CD14-positive monocyte (primary cell): ENCODE data around the gene ZDHHC3. TPM values are rescaled to one million over a fixed set of nuclear protein-coding genes. Genes with fewer than 3 reads are reported as not detected.

ENCODE experiments used
- DNase-seq, 3 donors: peaks; one replicate each; pipeline ENCODE4 v3.0.0-alpha.2; 2011 to 2022
- H2AFZ ChIP-seq: 2 replicates; pipeline ENCODE4 v1.6.0; 2012; ENCODE audit warnings: mild to moderate bottlenecking, low read depth, low read length, inconsistent platforms; ENCODE audit not compliant: insufficient read depth, poor library complexity, severe bottlenecking
- H3K27ac ChIP-seq, 2 donors: 1 replicate in 1 of 2; 2 replicates in 1 of 2; pipeline ENCODE4 v1.5.1; 2012 to 2013; ENCODE audit warnings: low read length in 2 of 2, control low read depth in 1 of 2, inconsistent platforms in 1 of 2, low read depth in 1 of 2, mild to moderate bottlenecking in 1 of 2
- H3K27me3 ChIP-seq, 2 donors: one replicate each; pipeline versions ENCODE4 v1.6.0 to v1.6.1; 2011 to 2013; ENCODE audit warnings: low read length in 2 of 2; ENCODE audit not compliant: control insufficient read depth in 2 of 2, insufficient read depth in 2 of 2
- H3K36me3 ChIP-seq, 2 donors: replicated peaks in 1 of 2; 1 replicate in 1 of 2; 2 replicates in 1 of 2; pipeline versions ENCODE4 v1.5.1 to v1.6.1; 2012 to 2013; ENCODE audit warnings: low read length in 2 of 2, control low read depth in 1 of 2, inconsistent platforms in 1 of 2, mild to moderate bottlenecking in 1 of 2; ENCODE audit not compliant: insufficient read depth in 2 of 2, control insufficient read depth in 1 of 2
- H3K4me1 ChIP-seq, 2 donors: 1 replicate in 1 of 2; 2 replicates in 1 of 2; pipeline versions ENCODE4 v1.5.1 to v1.6.1; 2012 to 2013; ENCODE audit warnings: low read length in 2 of 2, control low read depth in 1 of 2, inconsistent platforms in 1 of 2, mild to moderate bottlenecking in 1 of 2, moderate library complexity in 1 of 2; ENCODE audit not compliant: insufficient read depth in 2 of 2, control insufficient read depth in 1 of 2
- H3K4me2 ChIP-seq: replicated peaks from 2 replicates; pipeline ENCODE3; 2012; ENCODE audit warnings: low read length, moderate library complexity, mild to moderate bottlenecking; ENCODE audit not compliant: poor library complexity, severe bottlenecking; ENCODE audit errors: extremely low read depth
- H3K4me3 ChIP-seq, 3 experiments: fragments of 200-600 bp in 1 of 3; sonication (generic) in 1 of 3; replicated peaks in 1 of 3; 1 replicate in 2 of 3; 2 replicates in 1 of 3; pipeline ENCODE4 v1.5.1; 2011 to 2013; ENCODE audit warnings: low read length in 3 of 3, mild to moderate bottlenecking in 3 of 3, control low read depth in 2 of 3, low read depth in 2 of 3, inconsistent platforms in 1 of 3, moderate library complexity in 1 of 3
- H3K79me2 ChIP-seq: 2 replicates; pipeline ENCODE4 v1.6.0; 2012; ENCODE audit warnings: mild to moderate bottlenecking, control low read depth, inconsistent platforms, low read length, moderate library complexity; ENCODE audit not compliant: insufficient read depth
- H3K9ac ChIP-seq: 2 replicates; pipeline ENCODE4 v1.6.0; 2017; ENCODE audit warnings: low read length, mild to moderate bottlenecking; ENCODE audit not compliant: insufficient read depth, poor library complexity, severe bottlenecking
- H3K9me3 ChIP-seq, 2 donors: replicated peaks in 1 of 2; 1 replicate in 1 of 2; 2 replicates in 1 of 2; pipeline versions ENCODE4 v1.5.1 to v1.6.1; 2012 to 2013; ENCODE audit warnings: low read length in 2 of 2, control low read depth in 1 of 2; ENCODE audit not compliant: control insufficient read depth in 1 of 2, insufficient read depth in 1 of 2
- H4K20me1 ChIP-seq: 2 replicates; pipeline ENCODE4 v1.6.0; 2012; ENCODE audit warnings: mild to moderate bottlenecking, low read length, control low read depth, moderate library complexity; ENCODE audit not compliant: insufficient read depth
- H3K27ac Mint-ChIP-seq, 7 donors: one replicate each; pipeline ENCODE4 v1.8.0; 2020; ENCODE audit warnings: mild to moderate bottlenecking in 7 of 7, mixed read lengths in 7 of 7, moderate library complexity in 6 of 7, inconsistent platforms in 2 of 7
- H3K27me3 Mint-ChIP-seq, 3 donors: one replicate each; pipeline ENCODE4 v1.8.0; 2021 to 2022; ENCODE audit warnings: low read depth in 3 of 3, mild to moderate bottlenecking in 3 of 3, mixed read lengths in 3 of 3, moderate library complexity in 3 of 3, inconsistent platforms in 1 of 3
- H3K36me3 Mint-ChIP-seq, 2 donors: one replicate each; pipeline ENCODE4 v1.8.0; 2020; ENCODE audit warnings: mixed read lengths in 2 of 2, inconsistent platforms in 1 of 2, mild to moderate bottlenecking in 1 of 2
- H3K4me1 Mint-ChIP-seq: one replicate; pipeline ENCODE4 v1.8.0; 2020; ENCODE audit warnings: mild to moderate bottlenecking, mixed read lengths
- H3K4me3 Mint-ChIP-seq, 2 donors: one replicate each; pipeline ENCODE4 v1.8.0; 2020; ENCODE audit warnings: mild to moderate bottlenecking in 2 of 2, mixed read lengths in 2 of 2, moderate library complexity in 1 of 2
- H3K9me3 Mint-ChIP-seq, 7 donors: one replicate each; pipeline ENCODE4 v1.8.0; 2020 to 2022; ENCODE audit warnings: mixed read lengths in 7 of 7, mild to moderate bottlenecking in 6 of 7, moderate library complexity in 6 of 7, inconsistent platforms in 2 of 7
- WGBS: methylation state at CpG from one replicate; pipeline ENCODE4 v1.1.5; 2013; ENCODE audit warnings: missing lambda C conversion rate; ENCODE audit not compliant: insufficient coverage; 5-methylcytosine and 5-hydroxymethylcytosine counted together
- intact Hi-C, 2 donors: fragments of 100-400 bp; cut with micrococcal nuclease; formaldehyde crosslinking; loops; one replicate each; pipeline versions ENCODE4 v1.15.0 to v1.15.1; 2023
- polyA plus RNA-seq, 3 donors: library from polyadenylated mRNA; depleted of rRNA in 1 of 3; unstranded in 2 of 3; stranded (reverse) in 1 of 3; fragments of 300-500 nt in 2 of 3; fragments of >200 nt in 1 of 3; fragmentation: Illumina TruSeq in 2 of 3; gene quantifications; 1 replicate in 2 of 3; 2 replicates in 1 of 3; pipeline ENCODE4 v1.2.3, GENCODE V29; 2012 to 2021
- TF ChIP-seq, protein P1 (sequence below): fragments of 200-600 bp; IDR thresholded peaks from one replicate; pipeline ENCODE4 v1.8.0; 2022; ENCODE audit warnings: antibody characterized with exemption, mild to moderate bottlenecking

ZDHHC3 gene
- polyA plus RNA-seq, 3 donors = 52.1 to 72.6 (median 61.3) TPM

DNA sequence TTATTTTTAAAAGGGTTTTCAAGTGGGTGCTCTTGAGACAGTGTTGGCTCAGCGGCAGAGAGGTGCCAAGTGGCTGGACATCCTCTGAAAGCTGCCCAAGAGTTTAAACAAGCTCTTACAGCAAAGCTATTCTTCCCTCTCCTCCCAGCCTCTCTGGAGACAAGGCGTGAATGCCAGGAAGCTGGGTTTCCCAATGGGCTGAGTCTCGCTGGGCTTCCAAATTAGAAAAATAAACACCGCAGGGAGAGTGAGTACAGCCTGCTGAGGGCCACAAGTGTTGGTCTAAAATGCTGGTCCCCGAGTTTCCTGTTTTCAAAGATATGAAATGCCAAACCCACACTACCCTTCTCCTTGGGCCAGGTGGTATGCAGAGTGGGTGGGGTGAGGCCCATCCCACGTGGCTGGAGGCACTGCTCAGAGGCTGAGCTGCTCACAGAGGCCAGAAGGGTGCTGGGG, 36.4 kb downstream of the ZDHHC3 start:
- H3K4me3 ChIP-seq = no peak overlapping the region
- H3K4me3 Mint-ChIP-seq = no peak overlapping the region
- H3K9ac ChIP-seq = no peak overlapping the region
- no peak for DNase-seq
- H3K27me3 Mint-ChIP-seq = peaks cover 0 to 1% (median 0%) of the 10 kb centered on the region in 3 donors
- TF ChIP-seq, protein P1, sequence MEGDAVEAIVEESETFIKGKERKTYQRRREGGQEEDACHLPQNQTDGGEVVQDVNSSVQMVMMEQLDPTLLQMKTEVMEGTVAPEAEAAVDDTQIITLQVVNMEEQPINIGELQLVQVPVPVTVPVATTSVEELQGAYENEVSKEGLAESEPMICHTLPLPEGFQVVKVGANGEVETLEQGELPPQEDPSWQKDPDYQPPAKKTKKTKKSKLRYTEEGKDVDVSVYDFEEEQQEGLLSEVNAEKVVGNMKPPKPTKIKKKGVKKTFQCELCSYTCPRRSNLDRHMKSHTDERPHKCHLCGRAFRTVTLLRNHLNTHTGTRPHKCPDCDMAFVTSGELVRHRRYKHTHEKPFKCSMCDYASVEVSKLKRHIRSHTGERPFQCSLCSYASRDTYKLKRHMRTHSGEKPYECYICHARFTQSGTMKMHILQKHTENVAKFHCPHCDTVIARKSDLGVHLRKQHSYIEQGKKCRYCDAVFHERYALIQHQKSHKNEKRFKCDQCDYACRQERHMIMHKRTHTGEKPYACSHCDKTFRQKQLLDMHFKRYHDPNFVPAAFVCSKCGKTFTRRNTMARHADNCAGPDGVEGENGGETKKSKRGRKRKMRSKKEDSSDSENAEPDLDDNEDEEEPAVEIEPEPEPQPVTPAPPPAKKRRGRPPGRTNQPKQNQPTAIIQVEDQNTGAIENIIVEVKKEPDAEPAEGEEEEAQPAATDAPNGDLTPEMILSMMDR = no peak
- peak overlapping the region in 4 of 7 donors; percentile 3 to 66 (median 40) for H3K27ac Mint-ChIP-seq
- H3K4me2 ChIP-seq = no peak overlapping the region
- H3K27me3 ChIP-seq = no peaks in the 10 kb centered on the region
- H3K36me3 ChIP-seq = peaks cover 69 to 99% of the 10 kb centered on the region in 2 donors
- H3K79me2 ChIP-seq = peaks cover 7% of the 10 kb centered on the region
- H3K4me1 Mint-ChIP-seq = no peaks in the 10 kb centered on the region
- peaks cover 76 to 97% of the 10 kb centered on the region in 2 donors for H3K36me3 Mint-ChIP-seq
- no peak overlapping the region for H2AFZ ChIP-seq
- no peaks in the 10 kb centered on the region for H3K9me3 ChIP-seq
- H4K20me1 ChIP-seq = peaks cover 17% of the 10 kb centered on the region
- WGBS = 90% methylated on average over 4 of the region's 6 CpGs
- H3K27ac ChIP-seq = no peak overlapping the region
- intact Hi-C loops = no loop called here
- no peaks in the 10 kb centered on the region for H3K9me3 Mint-ChIP-seq
- H3K4me1 ChIP-seq = no peaks in the 10 kb centered on the region

GRCh38 chr3:44932986-44933944, 42.7 kb downstream of the ZDHHC3 start:
- H3K27me3 Mint-ChIP-seq = no peaks in the 10 kb centered on the region
- no peaks in the 10 kb centered on the region for H3K4me1 ChIP-seq
- no peak overlapping the region for H3K4me2 ChIP-seq
- TF ChIP-seq, protein P1 = no peak
- intact Hi-C loops = no loop called here
- no peak overlapping the region for H3K4me3 Mint-ChIP-seq
- DNase-seq = no peak
- H3K27me3 ChIP-seq = no peaks in the 10 kb centered on the region
- no peaks in the 10 kb centered on the region for H3K9me3 Mint-ChIP-seq
- H3K36me3 Mint-ChIP-seq = peaks cover 84 to 97% of the 10 kb centered on the region in 2 donors
- H3K27ac ChIP-seq = peak overlapping the region in 1 of 2 donors; percentile 31
- no peak overlapping the region for H3K9ac ChIP-seq
- no peak overlapping the region for H2AFZ ChIP-seq
- H4K20me1 ChIP-seq = peaks cover 7% of the 10 kb centered on the region
- no peaks in the 10 kb centered on the region for H3K9me3 ChIP-seq
- no peaks in the 10 kb centered on the region for H3K4me1 Mint-ChIP-seq
- peaks cover 7% of the 10 kb centered on the region for H3K79me2 ChIP-seq
- WGBS = 94% methylated on average over 13 of the region's 14 CpGs
- H3K4me3 ChIP-seq = no peak overlapping the region
- H3K27ac Mint-ChIP-seq = peak overlapping the region in 1 of 7 donors; percentile 42
- H3K36me3 ChIP-seq = peaks cover 73 to 99% of the 10 kb centered on the region in 2 donors
